HepG2 (cell line): ENCODE results near the gene RETREG2. TPM values are rescaled to one million over a fixed set of nuclear protein-coding genes. Genes with fewer than 3 reads are reported as not detected.

ENCODE experiments used
- BHLHE40 ChIP-seq: IDR thresholded peaks from 2 replicates; pipeline ENCODE4 v1.6.1; 2011; ENCODE audit warnings: low read length, improper control_type of control experiment
- GATA4 ChIP-seq: sonication (generic); IDR thresholded peaks from 2 replicates; pipeline ENCODE4 v1.6.1; 2016; ENCODE audit warnings: antibody characterized with exemption, low read depth, borderline replicate concordance
- HES4 ChIP-seq: sonication (generic); formaldehyde crosslinking; IDR thresholded peaks from 2 replicates; pipeline ENCODE4 v1.9.0; 2021; ENCODE audit warnings: mild to moderate bottlenecking, missing genetic modification reagents, borderline replicate concordance
- JUN ChIP-seq: sonication (generic); formaldehyde crosslinking; IDR thresholded peaks from 2 replicates; pipeline ENCODE4 v1.4.0; 2020; ENCODE audit warnings: mild to moderate bottlenecking, missing genetic modification reagents
- KMT2A ChIP-seq: sonication (generic); formaldehyde crosslinking; IDR thresholded peaks from 2 replicates; pipeline ENCODE4 v1.4.0; 2020; ENCODE audit warnings: missing genetic modification reagents
- MAFG ChIP-seq: sonication (generic); formaldehyde crosslinking; IDR thresholded peaks from 2 replicates; pipeline ENCODE4 v1.5.1; 2020; ENCODE audit warnings: mild to moderate bottlenecking, missing genetic modification reagents
- NFE2 ChIP-seq: sonication (generic); formaldehyde crosslinking; IDR thresholded peaks from 2 replicates; pipeline ENCODE4 v1.4.0; 2020; ENCODE audit warnings: missing genetic modification reagents
- SRSF1 ChIP-seq: fragments of 200-400 bp; formaldehyde crosslinking; optimal IDR thresholded peaks from 2 replicates; pipeline ENCODE3; 2017; ENCODE audit warnings: mild to moderate bottlenecking, low read depth, low read length, moderate library complexity
- TBP ChIP-seq: sonication (generic); formaldehyde crosslinking; IDR thresholded peaks from 2 replicates; pipeline ENCODE4 v1.5.0; 2020; ENCODE audit warnings: missing genetic modification reagents
- ZEB1 ChIP-seq: IDR thresholded peaks from 2 replicates; pipeline ENCODE4 v1.6.1; 2012; ENCODE audit warnings: mild to moderate bottlenecking, low read depth, inconsistent platforms; ENCODE audit not compliant: insufficient replicate concordance
- ZNF296 ChIP-seq: sonication (generic); formaldehyde crosslinking; conservative IDR thresholded peaks from 2 replicates; pipeline ENCODE4 v1.5.0; 2020; ENCODE audit warnings: mild to moderate bottlenecking, missing genetic modification reagents
- ZNF337 ChIP-seq: sonication (generic); formaldehyde crosslinking; IDR thresholded peaks from 2 replicates; pipeline ENCODE4 v1.5.1; 2020; ENCODE audit warnings: missing genetic modification reagents, low read depth, mild to moderate bottlenecking, borderline replicate concordance
- ZNF350 ChIP-seq: sonication (generic); formaldehyde crosslinking; IDR thresholded peaks from 2 replicates; pipeline ENCODE4 v1.4.0; 2020; ENCODE audit warnings: mild to moderate bottlenecking, low read depth, missing genetic modification reagents, borderline replicate concordance
- ZNF558 ChIP-seq: sonication (generic); formaldehyde crosslinking; IDR thresholded peaks from 2 replicates; pipeline ENCODE4 v1.9.0; 2022; ENCODE audit warnings: mild to moderate bottlenecking, missing genetic modification reagents, borderline replicate concordance
- ZNF563 ChIP-seq: sonication (generic); formaldehyde crosslinking; IDR thresholded peaks from 2 replicates; pipeline ENCODE4 v1.8.0; 2022; ENCODE audit warnings: mild to moderate bottlenecking, moderate library complexity, missing genetic modification reagents
- ZNF607 ChIP-seq: sonication (generic); formaldehyde crosslinking; IDR thresholded peaks from 2 replicates; pipeline ENCODE4 v1.5.1; 2020; ENCODE audit warnings: missing genetic modification reagents, mild to moderate bottlenecking, borderline replicate concordance
- ZNF670 ChIP-seq: sonication (generic); formaldehyde crosslinking; IDR thresholded peaks from 2 replicates; pipeline ENCODE4 v1.8.0; 2022; ENCODE audit warnings: mild to moderate bottlenecking, missing genetic modification reagents, borderline replicate concordance
- ZNF83 ChIP-seq: sonication (generic); formaldehyde crosslinking; IDR thresholded peaks from 2 replicates; pipeline ENCODE4 v1.4.0; 2020; ENCODE audit warnings: missing genetic modification reagents, mild to moderate bottlenecking, borderline replicate concordance
- ZNF850 ChIP-seq: sonication (generic); formaldehyde crosslinking; conservative IDR thresholded peaks from 2 replicates; pipeline ENCODE4 v1.9.0; 2021; ENCODE audit warnings: mild to moderate bottlenecking, missing genetic modification reagents
- ZSCAN31 ChIP-seq: sonication (generic); formaldehyde crosslinking; IDR thresholded peaks from 2 replicates; pipeline ENCODE4 v1.5.0; 2020; ENCODE audit warnings: low read depth, mild to moderate bottlenecking, missing genetic modification reagents
- polyA plus RNA-seq, 8 experiments: library from polyadenylated mRNA; depleted of rRNA in 3 of 8; stranded (reverse) in 7 of 8; unstranded in 1 of 8; fragments of >200 nt; fragmentation: Illumina TruSeq in 4 of 8; extraction: Trizol in 4 of 8; gene quantifications; 2 replicates each; pipeline versions ENCODE4 v1.2.1 to v1.2.3, GENCODE V29; 2011 to 2016; ENCODE audit warnings: low read depth in 4 of 8, missing spikeins in 1 of 8, mixed read lengths in 1 of 8; ENCODE audit not compliant: insufficient read depth in 1 of 8
- total RNA-seq, 5 experiments: library from RNA; depleted of rRNA; stranded (reverse); fragments of >200 nt; fragmentation: Illumina TruSeq; extraction: Trizol; gene quantifications; 2 replicates each; pipeline ENCODE4 v1.2.3, GENCODE V29; 2016; ENCODE audit warnings: low read depth in 1 of 5
- TF ChIP-seq, protein P1 (sequence below): sonication (generic); formaldehyde crosslinking; IDR thresholded peaks from 2 replicates; pipeline ENCODE4 v1.4.0; 2020; ENCODE audit warnings: missing genetic modification reagents
- TF ChIP-seq, protein P2 (sequence below): sonication (generic); formaldehyde crosslinking; IDR thresholded peaks from 2 replicates; pipeline ENCODE4 v1.4.0; 2020; ENCODE audit warnings: mild to moderate bottlenecking, missing genetic modification reagents
- TF ChIP-seq, protein P3 (sequence below): IDR thresholded peaks from 2 replicates; pipeline ENCODE4 v1.6.1; 2016; ENCODE audit warnings: low read depth, control low read depth

Gene RETREG2
- total and polyA plus RNA-seq, 2 of the 13 experiments (the other 11 are each of a cell fraction or from before 2014, with no cell fraction given): 86.0 to 134 TPM

GRCh38 chr2:219177552-219178376, at the start of gene RETREG2 (continued):
- TF ChIP-seq SRSF1 (peak; percentile 80), ZNF558 (CRISPR knock-in tag) (no peak), ZNF850 (CRISPR knock-in tag) (no peak), TBP (CRISPR knock-in tag) (no peak), ZNF337 (CRISPR knock-in tag) (no peak), ZNF563 (CRISPR knock-in tag) (peak; percentile 85), GATA4 (peak; percentile 69; the same call in 1 of the 2 replicates), ZNF83 (CRISPR knock-in tag) (0 out of 2 replicates have a peak, but pooled peaks have one; percentile 70), BHLHE40 (peak; percentile 99), ZNF607 (peak; percentile 41; the same call in 1 of the 2 replicates), HES4 (CRISPR knock-in tag) (no peak), JUN (CRISPR knock-in tag) (peak; percentile 70; the same call in 1 of the 2 replicates), ZNF350 (CRISPR knock-in tag) (no peak; the same call in 1 of the 2 replicates), MAFG (CRISPR knock-in tag) (no peak), NFE2 (CRISPR knock-in tag) (no peak), ZSCAN31 (CRISPR knock-in tag) (peak; percentile 68), ZEB1 (no peak), ZNF296 (CRISPR knock-in tag) (no peak; the same call in 1 of the 2 replicates), ZNF670 (CRISPR knock-in tag) (0 out of 2 replicates have a peak, but pooled peaks have one; percentile 40), KMT2A (0 out of 2 replicates have a peak, but pooled peaks have one; percentile 34)
- TF ChIP-seq, protein P1, sequence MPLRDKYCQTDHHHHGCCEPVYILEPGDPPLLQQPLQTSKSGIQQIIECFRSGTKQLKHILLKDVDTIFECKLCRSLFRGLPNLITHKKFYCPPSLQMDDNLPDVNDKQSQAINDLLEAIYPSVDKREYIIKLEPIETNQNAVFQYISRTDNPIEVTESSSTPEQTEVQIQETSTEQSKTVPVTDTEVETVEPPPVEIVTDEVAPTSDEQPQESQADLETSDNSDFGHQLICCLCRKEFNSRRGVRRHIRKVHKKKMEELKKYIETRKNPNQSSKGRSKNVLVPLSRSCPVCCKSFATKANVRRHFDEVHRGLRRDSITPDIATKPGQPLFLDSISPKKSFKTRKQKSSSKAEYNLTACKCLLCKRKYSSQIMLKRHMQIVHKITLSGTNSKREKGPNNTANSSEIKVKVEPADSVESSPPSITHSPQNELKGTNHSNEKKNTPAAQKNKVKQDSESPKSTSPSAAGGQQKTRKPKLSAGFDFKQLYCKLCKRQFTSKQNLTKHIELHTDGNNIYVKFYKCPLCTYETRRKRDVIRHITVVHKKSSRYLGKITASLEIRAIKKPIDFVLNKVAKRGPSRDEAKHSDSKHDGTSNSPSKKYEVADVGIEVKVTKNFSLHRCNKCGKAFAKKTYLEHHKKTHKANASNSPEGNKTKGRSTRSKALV (CRISPR knock-in tag): no peak
- TF ChIP-seq, protein P2, sequence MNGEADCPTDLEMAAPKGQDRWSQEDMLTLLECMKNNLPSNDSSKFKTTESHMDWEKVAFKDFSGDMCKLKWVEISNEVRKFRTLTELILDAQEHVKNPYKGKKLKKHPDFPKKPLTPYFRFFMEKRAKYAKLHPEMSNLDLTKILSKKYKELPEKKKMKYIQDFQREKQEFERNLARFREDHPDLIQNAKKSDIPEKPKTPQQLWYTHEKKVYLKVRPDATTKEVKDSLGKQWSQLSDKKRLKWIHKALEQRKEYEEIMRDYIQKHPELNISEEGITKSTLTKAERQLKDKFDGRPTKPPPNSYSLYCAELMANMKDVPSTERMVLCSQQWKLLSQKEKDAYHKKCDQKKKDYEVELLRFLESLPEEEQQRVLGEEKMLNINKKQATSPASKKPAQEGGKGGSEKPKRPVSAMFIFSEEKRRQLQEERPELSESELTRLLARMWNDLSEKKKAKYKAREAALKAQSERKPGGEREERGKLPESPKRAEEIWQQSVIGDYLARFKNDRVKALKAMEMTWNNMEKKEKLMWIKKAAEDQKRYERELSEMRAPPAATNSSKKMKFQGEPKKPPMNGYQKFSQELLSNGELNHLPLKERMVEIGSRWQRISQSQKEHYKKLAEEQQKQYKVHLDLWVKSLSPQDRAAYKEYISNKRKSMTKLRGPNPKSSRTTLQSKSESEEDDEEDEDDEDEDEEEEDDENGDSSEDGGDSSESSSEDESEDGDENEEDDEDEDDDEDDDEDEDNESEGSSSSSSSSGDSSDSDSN (CRISPR knock-in tag): peak; percentile 82
- TF ChIP-seq, protein P3, sequence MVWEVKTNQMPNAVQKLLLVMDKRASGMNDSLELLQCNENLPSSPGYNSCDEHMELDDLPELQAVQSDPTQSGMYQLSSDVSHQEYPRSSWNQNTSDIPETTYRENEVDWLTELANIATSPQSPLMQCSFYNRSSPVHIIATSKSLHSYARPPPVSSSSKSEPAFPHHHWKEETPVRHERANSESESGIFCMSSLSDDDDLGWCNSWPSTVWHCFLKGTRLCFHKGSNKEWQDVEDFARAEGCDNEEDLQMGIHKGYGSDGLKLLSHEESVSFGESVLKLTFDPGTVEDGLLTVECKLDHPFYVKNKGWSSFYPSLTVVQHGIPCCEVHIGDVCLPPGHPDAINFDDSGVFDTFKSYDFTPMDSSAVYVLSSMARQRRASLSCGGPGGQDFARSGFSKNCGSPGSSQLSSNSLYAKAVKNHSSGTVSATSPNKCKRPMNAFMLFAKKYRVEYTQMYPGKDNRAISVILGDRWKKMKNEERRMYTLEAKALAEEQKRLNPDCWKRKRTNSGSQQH (CRISPR knock-in tag): no peak; the same call in 1 of the 2 replicates
